Loucy (cell line): ENCODE measurements around the gene SLX4IP.

Experiments
- CTCF ChIP-seq: fragments of 200-600 bp; sonication (generic); conservative IDR thresholded peaks from 2 replicates; pipeline ENCODE4 v1.5.1; 2014; ENCODE audit warnings: mild to moderate bottlenecking, antibody characterized with exemption, low read length
- EZH2phosphoT487 ChIP-seq: fragments of 200-600 bp; IDR thresholded peaks from 2 replicates; pipeline ENCODE4 v1.6.1; 2018; ENCODE audit warnings: antibody characterized with exemption, mild to moderate bottlenecking, moderate library complexity, borderline replicate concordance

- TF ChIP-seq CTCF = no peak
- TF ChIP-seq EZH2phosphoT487 = no peak
Observed at GRCh38 chr20:10436053-10436699, 1.1 kb downstream of the SLX4IP start.
